HG03342 (cell line): Measurements from ENCODE around the gene DNAJB13.

Source experiments
- ATAC-seq: cut with Tn5 transposase; IDR thresholded peaks from one replicate; pipeline ENCODE4 v1.9.1; 2021; ENCODE audit warnings: mild to moderate bottlenecking, moderate library complexity; ENCODE audit not compliant: unreplicated experiment

DNAJB13 gene

GRCh38 chr11:73998846-73999575, 48.2 kb downstream of the DNAJB13 start:
- no peak for ATAC-seq

GRCh38 chr11:73999581-74000306, 48.9 kb downstream of the DNAJB13 start:
- ATAC-seq: no peak

- no peak for ATAC-seq
Measured at GRCh38 chr11:74000307-74001133, 49.7 kb downstream of the DNAJB13 start.

GRCh38 chr11:74001822-74002286, 51.0 kb downstream of the DNAJB13 start:
- ATAC-seq: no peak

GRCh38 chr11:74002832-74003231, 52.0 kb downstream of the DNAJB13 start:
- ATAC-seq: no peak

- ATAC-seq: no peak
Measured at GRCh38 chr11:74004046-74004695, 53.3 kb downstream of the DNAJB13 start.

GRCh38 chr11:74004759-74005615, 54.2 kb downstream of the DNAJB13 start:
- ATAC-seq: no peak

- ATAC-seq: no peak
Measured at GRCh38 chr11:74005721-74006517, 55.1 kb downstream of the DNAJB13 start.

- no peak for ATAC-seq
Measured at GRCh38 chr11:74006743-74007304, 56.0 kb downstream of the DNAJB13 start.

- ATAC-seq: no peak
Measured at GRCh38 chr11:74007691-74008372, 57.0 kb downstream of the DNAJB13 start.

GRCh38 chr11:74008373-74009229, 57.8 kb downstream of the DNAJB13 start, which contains the start of gene UCP3:
UCP3 (minus strand) TSS chr11:74009085; CDS start chr11:74007042, 2,043 bp downstream.
- ATAC-seq: no peak

GRCh38 chr11:74009230-74009547, 58.4 kb downstream of the DNAJB13 start:
- no peak for ATAC-seq

- no peak for ATAC-seq
Measured at GRCh38 chr11:74009675-74010305, 59.0 kb downstream of the DNAJB13 start.

- ATAC-seq: no peak
Measured at GRCh38 chr11:74010306-74011300, 59.8 kb downstream of the DNAJB13 start.

GRCh38 chr11:74011360-74012073, 60.7 kb downstream of the DNAJB13 start:
- peak; percentile 78 for ATAC-seq
